DMS153 (cell line): ENCODE results near the gene SCG3.

Source experiments
- DNase-seq: peaks from one replicate; lab custom pipeline; 2025; lab: John Stamatoyannopoulos, UW

Gene SCG3

GRCh38 chr15:51727141-51727897 lies 46.0 kb downstream of the SCG3 start:
- DNase-seq: no peak

GRCh38 chr15:51731549-51732267 lies 50.4 kb downstream of the SCG3 start:
- no peak for DNase-seq

- DNase-seq: no peak
Measured at GRCh38 chr15:51732646-51733045, 51.3 kb downstream of the SCG3 start.

GRCh38 chr15:51735228-51736010 lies 54.1 kb downstream of the SCG3 start:
- DNase-seq: no peak

GRCh38 chr15:51736069-51736468 lies 54.8 kb downstream of the SCG3 start:
- no peak for DNase-seq

- no peak for DNase-seq
Measured at GRCh38 chr15:51736751-51737521, 55.6 kb downstream of the SCG3 start.

GRCh38 chr15:51737522-51738305 lies 56.4 kb downstream of the SCG3 start, which contains the start of gene LYSMD2:
LYSMD2 (minus strand) TSS chr15:51737655; CDS start chr15:51737622, 33 bp downstream.
- no peak for DNase-seq

GRCh38 chr15:51738553-51738952 lies 57.2 kb downstream of the SCG3 start:
- DNase-seq: no peak

- DNase-seq: no peak
Measured at GRCh38 chr15:51739061-51739712, 57.9 kb downstream of the SCG3 start.

- DNase-seq: no peak
Measured at GRCh38 chr15:51749307-51749706, 68.0 kb downstream of the SCG3 start.

GRCh38 chr15:51750186-51750585 lies 68.9 kb downstream of the SCG3 start:
- DNase-seq: no peak

GRCh38 chr15:51750792-51751696 lies 69.7 kb downstream of the SCG3 start, which contains the start of gene TMOD2:
TMOD2 (plus strand) TSS chr15:51751597; CDS start chr15:51766442, 14,845 bp downstream.
- peak; percentile 34 for DNase-seq

GRCh38 chr15:51751697-51752683 lies 70.7 kb downstream of the SCG3 start:
- no peak for DNase-seq

- DNase-seq: no peak
Measured at GRCh38 chr15:51752888-51753287, 71.6 kb downstream of the SCG3 start.

GRCh38 chr15:51754267-51754666 lies 73.0 kb downstream of the SCG3 start:
- DNase-seq: no peak

- no peak for DNase-seq
Measured at GRCh38 chr15:51755790-51756189, 74.5 kb downstream of the SCG3 start.

GRCh38 chr15:51756482-51756881 lies 75.2 kb downstream of the SCG3 start:
- no peak for DNase-seq

GRCh38 chr15:51757450-51757849 lies 76.1 kb downstream of the SCG3 start:
- DNase-seq: no peak
